K562 (cell line): ENCODE measurements around the gene APOO. TPM values are rescaled to one million over a fixed set of nuclear protein-coding genes. Genes with fewer than 3 reads are reported as not detected.
A peak's percentile ranks its signal among the peaks of the same experiment; 100 is the strongest.

Source experiments
- CCNT2 ChIP-seq: IDR thresholded peaks from 2 replicates; pipeline ENCODE4 v1.6.1; 2011; ENCODE audit warnings: borderline replicate concordance, low read depth, mild to moderate bottlenecking, moderate library complexity, mixed read lengths, low read length; ENCODE audit not compliant: insufficient read length; ENCODE audit errors: extremely low read depth
- CREB1 ChIP-seq, 2 experiments: sonication (generic) in 1 of 2; formaldehyde crosslinking in 1 of 2; IDR thresholded peaks; 2 replicates each; pipeline versions ENCODE4 v1.6.1 to v1.8.0; 2012 to 2022; ENCODE audit warnings: inconsistent platforms in 1 of 2, mild to moderate bottlenecking in 1 of 2, missing genetic modification reagents in 1 of 2, moderate library complexity in 1 of 2
- ETV5 ChIP-seq: sonication (generic); formaldehyde crosslinking; IDR thresholded peaks from 2 replicates; pipeline ENCODE4 v1.4.0; 2020; ENCODE audit warnings: low read depth, mild to moderate bottlenecking, missing genetic modification reagents
- LCOR ChIP-seq: sonication (generic); formaldehyde crosslinking; IDR thresholded peaks from 2 replicates; pipeline ENCODE4 v1.8.0; 2022; ENCODE audit warnings: mild to moderate bottlenecking, missing genetic modification reagents
- MNT ChIP-seq, 2 experiments: fragments of 450-650 bp; conservative IDR thresholded peaks; 2 replicates each; pipeline ENCODE4 v1.6.1; 2017; ENCODE audit warnings: mild to moderate bottlenecking in 2 of 2, moderate library complexity in 2 of 2
- NKRF ChIP-seq: fragments of 450-650 bp; IDR thresholded peaks from 2 replicates; pipeline ENCODE4 v1.6.1; 2016; ENCODE audit warnings: borderline replicate concordance
- POLR2G ChIP-seq: fragments of 200-400 bp; formaldehyde crosslinking; IDR thresholded peaks from 2 replicates; pipeline ENCODE4 v1.6.1; 2017; ENCODE audit warnings: low read depth, mild to moderate bottlenecking, antibody characterized with exemption, low read length, moderate library complexity
- RBFOX2 ChIP-seq: fragments of 200-400 bp; formaldehyde crosslinking; IDR thresholded peaks from 2 replicates; pipeline ENCODE4 v1.6.1; 2017; ENCODE audit warnings: low read depth, mild to moderate bottlenecking, low read length, moderate library complexity
- REST ChIP-seq, 2 experiments: fragments of 450-650 bp; formaldehyde crosslinking in 1 of 2; IDR thresholded peaks; 2 replicates each; pipeline versions ENCODE4 v1.4.0 to v1.6.1; 2014 to 2020; ENCODE audit warnings: mild to moderate bottlenecking in 2 of 2, borderline replicate concordance in 1 of 2, low read depth in 1 of 2
- SIN3A ChIP-seq, 2 experiments: fragments of 150-350 bp in 1 of 2; IDR thresholded peaks; 2 replicates each; pipeline ENCODE4 v1.6.1; 2011 to 2016; ENCODE audit warnings: borderline replicate concordance in 2 of 2, low read depth in 2 of 2, low read length in 2 of 2, mild to moderate bottlenecking in 2 of 2, moderate library complexity in 2 of 2; ENCODE audit not compliant: control insufficient read depth in 1 of 2
- YY1 ChIP-seq, 3 experiments: IDR thresholded peaks; 2 replicates each; pipeline ENCODE4 v1.6.1; 2011; ENCODE audit warnings: low read length in 2 of 3, mild to moderate bottlenecking in 2 of 3, moderate library complexity in 2 of 3, borderline replicate concordance in 1 of 3, control low read depth in 1 of 3, low read depth in 1 of 3; ENCODE audit not compliant: insufficient read depth in 3 of 3, insufficient replicate concordance in 2 of 3, control insufficient read depth in 1 of 3, insufficient read length in 1 of 3; ENCODE audit errors: extremely low read depth in 1 of 3
- ZNF347 ChIP-seq: fragments of 450-650 bp; formaldehyde crosslinking; IDR thresholded peaks from 2 replicates; pipeline ENCODE4 v1.4.0; 2020; ENCODE audit warnings: low read depth, mild to moderate bottlenecking, moderate library complexity
- polyA plus RNA-seq, 8 experiments: library from polyadenylated mRNA; depleted of rRNA in 4 of 8; stranded (reverse) in 5 of 8; unstranded in 3 of 8; fragments of >200 nt; fragmentation: Nextera tagmentation in 2 of 8; fragmentation: Illumina TruSeq in 1 of 8; extraction: Ambion mirVana in 2 of 8; extraction: Trizol in 1 of 8; gene quantifications; 2 replicates each; pipeline versions ENCODE4 v1.2.1 to v1.2.3, GENCODE V29; 2011 to 2014; ENCODE audit warnings: inconsistent platforms in 1 of 8, missing spikeins in 1 of 8
- total RNA-seq, 7 experiments: library from RNA; depleted of rRNA in 6 of 7; stranded (reverse); fragments of >200 nt in 6 of 7; fragmentation: Illumina TruSeq in 2 of 7; extraction: Trizol in 2 of 7; gene quantifications; 2 replicates each; pipeline versions ENCODE4 v1.2.1 to v1.2.3, GENCODE V29; 2011 to 2021; ENCODE audit warnings: low replicate concordance in 1 of 7

Gene APOO
- total and polyA plus RNA-seq, 9 of the 15 experiments (the other 6 are each of a cell fraction or from before 2014, with no cell fraction given): 37.3 to 76.4 (median 60.8) TPM

- TF ChIP-seq MNT (conservative IDR thresholded peaks at IDR 0.05) (peak; percentile 84 to 94), SIN3A (IDR thresholded peaks at IDR 0.05; ENCODE audit: borderline replicate concordance in 2 of 2, control insufficient read depth in 1 of 2, low read depth in 2 of 2, low read length in 2 of 2) (peak; percentile 81 to 92), YY1 (IDR thresholded peaks at IDR 0.05; ENCODE audit: borderline replicate concordance in 1 of 3, control insufficient read depth in 1 of 3, extremely low read depth in 1 of 3, insufficient read depth in 3 of 3, insufficient read length in 1 of 3, insufficient replicate concordance in 2 of 3, low read depth in 1 of 3, low read length in 2 of 3) (peak in 2 of 3 experiments; percentile 42), POLR2G (peak; percentile 94), NKRF (peak; percentile 82), ZNF347 (CRISPR knock-in tag) (no peak), REST (IDR thresholded peaks at IDR 0.05; ENCODE audit: borderline replicate concordance) (peak; percentile 84), REST (CRISPR knock-in tag; IDR thresholded peaks at IDR 0.05; ENCODE audit: low read depth) (no peak), RBFOX2 (peak; percentile 92), ETV5 (CRISPR knock-in tag) (peak; percentile 73), CREB1 (IDR thresholded peaks at IDR 0.05) (peak; percentile 81), CREB1 (CRISPR knock-in tag; IDR thresholded peaks at IDR 0.05) (peak; percentile 85), CCNT2 (peak; percentile 81), LCOR (CRISPR knock-in tag) (peak; percentile 72)
Measured at GRCh38 chrX:23907498-23908218, at the start of gene APOO, which contains the start of gene CXorf58 (continued).
